Osteoblast (primary cell): ENCODE results near the gene SLC25A22. TPM values are rescaled to one million over a fixed set of nuclear protein-coding genes. Genes with fewer than 3 reads are reported as not detected.
A peak's percentile ranks its signal among the peaks of the same experiment; 100 is the strongest.

ENCODE experiments used
- DNase-seq: peaks from one replicate; pipeline ENCODE4 v3.0.0; 2011; ENCODE audit warnings: low spot score, mixed read lengths; ENCODE audit not compliant: insufficient read length; ENCODE audit errors: missing footprints
- H2AFZ ChIP-seq: 2 replicates; pipeline ENCODE4 v1.6.0; 2011; ENCODE audit warnings: mild to moderate bottlenecking, low read length
- H3K27ac ChIP-seq: 2 replicates; pipeline ENCODE4 v1.5.1; 2011; ENCODE audit warnings: mild to moderate bottlenecking, low read depth, low read length, moderate library complexity
- H3K27me3 ChIP-seq: 2 replicates; pipeline ENCODE4 v1.6.0; 2012; ENCODE audit warnings: mild to moderate bottlenecking, control low read depth, inconsistent platforms, low read length, moderate library complexity; ENCODE audit not compliant: insufficient read depth
- H3K36me3 ChIP-seq: 2 replicates; pipeline ENCODE4 v1.5.1; 2011; ENCODE audit warnings: mild to moderate bottlenecking, low read length, control low read depth, moderate library complexity; ENCODE audit not compliant: insufficient read depth
- H3K4me1 ChIP-seq: 2 replicates; pipeline ENCODE4 v1.5.1; 2011; ENCODE audit warnings: mild to moderate bottlenecking, low read length, control low read depth, moderate library complexity; ENCODE audit not compliant: insufficient read depth
- H3K4me2 ChIP-seq: 2 replicates; pipeline ENCODE4 v1.6.0; 2011; ENCODE audit warnings: mild to moderate bottlenecking, low read length; ENCODE audit not compliant: insufficient read depth
- H3K4me3 ChIP-seq: fragments of 200-600 bp; sonication (generic); 3 replicates; pipeline ENCODE4 v1.5.1; 2012; ENCODE audit warnings: mild to moderate bottlenecking, low read length, inconsistent platforms; ENCODE audit not compliant: insufficient read depth
- H3K79me2 ChIP-seq: 2 replicates; pipeline ENCODE4 v1.6.0; 2012; ENCODE audit warnings: mild to moderate bottlenecking, low read length, control low read depth, inconsistent platforms; ENCODE audit not compliant: insufficient read depth
- H3K9me3 ChIP-seq: 2 replicates; pipeline ENCODE4 v1.5.1; 2011; ENCODE audit warnings: low read depth, low read length, control low read depth
- H4K20me1 ChIP-seq: 2 replicates; pipeline ENCODE4 v1.6.0; 2012; ENCODE audit warnings: mild to moderate bottlenecking, low read length, control low read depth; ENCODE audit not compliant: insufficient read depth
- CTCF ChIP-seq: IDR thresholded peaks from 2 replicates; pipeline ENCODE4 v1.5.1; 2011; ENCODE audit warnings: mild to moderate bottlenecking, low read depth, low read length, moderate library complexity; ENCODE audit errors: extremely low read depth
- total RNA-seq: library from RNA; depleted of rRNA; stranded (reverse); fragments of >200 nt; gene quantifications from 2 replicates; pipeline ENCODE4 v1.2.3, GENCODE V29; 2012

The SLC25A22 gene
- total RNA-seq, 1 donor = 9.0 TPM

DNA sequence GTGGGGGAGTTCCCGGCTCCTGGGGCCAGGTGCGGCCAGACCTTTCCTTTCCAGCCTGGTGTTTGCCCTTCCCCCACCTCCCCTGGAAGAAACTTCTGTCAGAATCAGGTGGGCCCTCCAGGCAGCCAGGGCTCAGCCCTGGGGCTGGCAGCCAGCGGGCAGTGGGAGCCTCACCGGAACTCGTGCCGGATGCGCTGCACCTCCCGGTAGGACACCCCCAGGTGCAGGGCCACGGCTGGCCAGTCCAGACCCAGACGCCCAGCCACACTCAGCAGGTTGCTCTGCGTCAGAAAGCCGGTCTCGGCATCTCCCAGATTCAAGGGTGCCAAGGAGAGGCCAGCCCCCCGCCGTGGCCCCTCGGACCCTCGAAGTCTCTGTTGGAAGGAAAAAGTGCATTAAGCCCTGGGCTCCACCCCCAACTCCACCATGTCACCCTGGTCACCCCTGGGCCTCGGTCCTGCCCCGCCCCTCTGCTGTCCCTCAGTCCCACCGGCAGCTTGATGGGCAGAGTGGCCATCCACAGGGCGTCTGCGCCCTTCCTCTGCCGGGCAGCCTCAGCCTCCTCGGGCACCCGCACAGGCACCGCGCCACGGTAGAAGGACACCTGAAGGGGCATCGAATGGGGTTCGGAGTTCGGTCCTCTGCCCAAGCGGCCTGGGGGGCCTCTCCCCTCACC, 1.7 kb upstream of the SLC25A22 start:
- no peak overlapping the region for H2AFZ ChIP-seq
- no peaks in the 10 kb centered on the region for H3K27me3 ChIP-seq
- H3K79me2 ChIP-seq = peaks cover 18% of the 10 kb centered on the region

GRCh38 chr11:797296-798092, 587 bp downstream of the SLC25A22 start:
- peaks cover 20% of the 10 kb centered on the region for H3K36me3 ChIP-seq

More for the DNA sequence above, 1.7 kb upstream of the SLC25A22 start:
- peaks cover 23% of the 10 kb centered on the region for H3K36me3 ChIP-seq
- no peaks in the 10 kb centered on the region for H3K9me3 ChIP-seq
- DNase-seq = no peak
- peaks cover 31% of the 10 kb centered on the region for H3K4me1 ChIP-seq
- no peak for TF ChIP-seq CTCF
- H3K4me2 ChIP-seq = no peak overlapping the region
- H3K27ac ChIP-seq = no peak overlapping the region
- peaks cover 2% of the 10 kb centered on the region for H4K20me1 ChIP-seq
- no peak overlapping the region for H3K4me3 ChIP-seq

GRCh38 chr11:796565-797295, 1.4 kb downstream of the SLC25A22 start:
- no peak for DNase-seq
- Histone ChIP-seq H4K20me1 (peaks cover 2% of the 10 kb centered on the region), H3K4me1 (peaks cover 17% of the 10 kb centered on the region), H3K4me2 (peak overlapping the region; percentile 86), H3K36me3 (peaks cover 12% of the 10 kb centered on the region), H3K9me3 (no peaks in the 10 kb centered on the region), H3K27ac (peak overlapping the region; percentile 65), H3K79me2 (peaks cover 4% of the 10 kb centered on the region), H3K4me3 (peak overlapping the region; percentile 87), H2AFZ (peak overlapping the region; percentile 85), H3K27me3 (no peaks in the 10 kb centered on the region)
- no peak for TF ChIP-seq CTCF

More at GRCh38 chr11:797296-798092, 587 bp downstream of the SLC25A22 start:
- H3K79me2 ChIP-seq = peaks cover 4% of the 10 kb centered on the region
- DNase-seq = peak; percentile 100
- peak overlapping the region; percentile 85 for H2AFZ ChIP-seq
- no peaks in the 10 kb centered on the region for H3K9me3 ChIP-seq
- peak overlapping the region; percentile 65 for H3K27ac ChIP-seq
- H4K20me1 ChIP-seq = peaks cover 2% of the 10 kb centered on the region
- H3K27me3 ChIP-seq = no peaks in the 10 kb centered on the region
- no peak for TF ChIP-seq CTCF
- peaks cover 17% of the 10 kb centered on the region for H3K4me1 ChIP-seq
- H3K4me3 ChIP-seq = peak overlapping the region; percentile 87
- H3K4me2 ChIP-seq = peak overlapping the region; percentile 86
